Epithelial cell of proximal tubule (primary cell): Measurements from ENCODE around the gene RHNO1. TPM values are rescaled to one million over a fixed set of nuclear protein-coding genes. Genes with fewer than 3 reads are reported as not detected.

Experiments used
- DNase-seq: peaks from one replicate; pipeline ENCODE4 v3.0.0-alpha.2; 2011; ENCODE audit warnings: low read depth
- H3K4me3 ChIP-seq: 2 replicates; pipeline ENCODE4 v1.5.1; 2011; ENCODE audit warnings: low read depth, mild to moderate bottlenecking, low read length
- total RNA-seq: library from RNA; depleted of rRNA; stranded (reverse); fragments of >200 nt; gene quantifications from 2 replicates; pipeline ENCODE4 v1.2.3, GENCODE V29; 2015
- TF ChIP-seq, protein P1 (sequence below): conservative IDR thresholded peaks from 2 replicates; pipeline ENCODE4 v1.5.1; 2012; ENCODE audit warnings: low read depth, mild to moderate bottlenecking, low read length

RHNO1 gene
- total RNA-seq, 1 donor from 2014 or later, result 40.3 TPM

DNA sequence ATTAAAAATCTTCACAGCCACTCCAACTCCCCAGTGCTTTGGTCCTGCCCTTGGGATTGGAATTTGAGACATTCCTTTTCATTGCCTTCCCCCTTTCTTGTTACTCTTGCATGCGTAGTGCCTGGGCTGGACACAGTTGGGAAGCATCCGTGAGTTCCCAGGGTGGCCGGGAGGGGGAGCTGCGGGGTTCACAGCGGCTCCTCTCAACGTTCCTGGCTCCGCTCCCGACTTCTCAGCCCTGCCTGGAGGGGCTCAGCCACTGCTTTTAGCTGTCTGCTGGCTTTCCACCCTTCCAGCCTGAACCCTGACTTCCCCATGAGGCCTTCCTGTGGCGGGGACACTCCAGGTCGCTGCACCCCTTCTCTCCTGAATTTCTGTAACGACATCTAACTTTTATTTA is 23.4 kb upstream of the RHNO1 start:
- no peak for DNase-seq
- TF ChIP-seq, protein P1, sequence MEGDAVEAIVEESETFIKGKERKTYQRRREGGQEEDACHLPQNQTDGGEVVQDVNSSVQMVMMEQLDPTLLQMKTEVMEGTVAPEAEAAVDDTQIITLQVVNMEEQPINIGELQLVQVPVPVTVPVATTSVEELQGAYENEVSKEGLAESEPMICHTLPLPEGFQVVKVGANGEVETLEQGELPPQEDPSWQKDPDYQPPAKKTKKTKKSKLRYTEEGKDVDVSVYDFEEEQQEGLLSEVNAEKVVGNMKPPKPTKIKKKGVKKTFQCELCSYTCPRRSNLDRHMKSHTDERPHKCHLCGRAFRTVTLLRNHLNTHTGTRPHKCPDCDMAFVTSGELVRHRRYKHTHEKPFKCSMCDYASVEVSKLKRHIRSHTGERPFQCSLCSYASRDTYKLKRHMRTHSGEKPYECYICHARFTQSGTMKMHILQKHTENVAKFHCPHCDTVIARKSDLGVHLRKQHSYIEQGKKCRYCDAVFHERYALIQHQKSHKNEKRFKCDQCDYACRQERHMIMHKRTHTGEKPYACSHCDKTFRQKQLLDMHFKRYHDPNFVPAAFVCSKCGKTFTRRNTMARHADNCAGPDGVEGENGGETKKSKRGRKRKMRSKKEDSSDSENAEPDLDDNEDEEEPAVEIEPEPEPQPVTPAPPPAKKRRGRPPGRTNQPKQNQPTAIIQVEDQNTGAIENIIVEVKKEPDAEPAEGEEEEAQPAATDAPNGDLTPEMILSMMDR, result peak; percentile 92
- H3K4me3 ChIP-seq, result no peak overlapping the region

DNA sequence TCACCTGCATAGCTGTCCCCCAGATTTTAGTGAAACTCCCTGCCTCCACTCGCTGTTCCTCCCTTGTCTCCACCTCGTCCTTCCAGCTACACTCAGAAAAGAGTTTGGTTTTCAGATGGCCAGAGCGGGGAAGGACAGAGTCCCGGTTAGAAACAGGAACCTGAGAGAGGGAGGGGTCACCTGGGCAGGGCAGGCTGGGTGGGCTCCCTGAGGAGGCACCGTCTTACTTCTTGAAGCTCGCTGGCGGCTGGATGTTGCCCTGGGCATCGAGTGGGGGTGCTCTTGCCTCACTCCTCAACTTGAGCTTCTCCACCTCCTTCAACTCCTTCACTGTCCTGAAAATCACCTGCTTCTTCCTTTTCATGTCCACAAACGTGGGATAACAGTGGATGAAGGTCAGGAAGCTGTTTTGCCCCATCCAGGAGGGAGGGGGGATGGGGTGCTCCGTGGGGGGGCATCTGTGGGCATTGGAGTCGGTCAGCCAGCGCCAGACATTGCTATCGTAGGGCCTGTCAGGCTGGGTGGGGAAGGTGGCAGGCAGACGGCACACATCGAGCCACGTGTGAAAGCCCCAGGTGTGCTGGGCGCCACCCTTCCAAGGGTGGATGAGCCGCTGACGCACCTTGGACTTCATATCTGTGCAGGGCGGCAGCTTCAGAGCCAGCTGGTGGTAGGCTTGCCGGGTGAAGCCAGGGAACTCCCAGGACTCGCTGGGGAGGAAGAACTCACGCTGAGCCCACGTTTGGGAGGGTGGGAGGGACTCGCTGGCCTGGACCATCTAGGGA is 22.2 kb upstream of the RHNO1 start:
- H3K4me3 ChIP-seq, result no peak overlapping the region
- TF ChIP-seq, protein P1, result no peak
- no peak for DNase-seq

DNA sequence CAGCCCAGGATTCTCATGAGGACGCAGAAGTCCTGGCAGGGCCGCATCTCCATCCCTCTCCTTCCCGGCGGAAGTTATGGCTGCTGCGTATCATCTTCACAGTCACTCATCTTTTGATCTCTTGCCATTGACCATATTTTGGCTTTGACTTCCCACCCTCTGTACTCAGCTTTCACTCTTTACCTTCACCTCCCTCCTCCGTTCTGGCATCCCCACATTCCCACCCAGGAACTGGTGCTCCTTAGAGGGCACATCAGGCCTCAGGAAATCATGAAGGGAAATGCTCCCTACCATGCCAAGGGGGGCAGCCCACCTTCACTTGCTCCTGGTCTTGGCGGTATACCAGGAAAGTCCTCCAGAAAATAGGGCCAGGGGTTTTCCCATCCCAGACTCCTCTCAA is 21.5 kb upstream of the RHNO1 start:
- TF ChIP-seq, protein P1, result no peak
- H3K4me3 ChIP-seq, result no peak overlapping the region
- DNase-seq, result no peak

DNA sequence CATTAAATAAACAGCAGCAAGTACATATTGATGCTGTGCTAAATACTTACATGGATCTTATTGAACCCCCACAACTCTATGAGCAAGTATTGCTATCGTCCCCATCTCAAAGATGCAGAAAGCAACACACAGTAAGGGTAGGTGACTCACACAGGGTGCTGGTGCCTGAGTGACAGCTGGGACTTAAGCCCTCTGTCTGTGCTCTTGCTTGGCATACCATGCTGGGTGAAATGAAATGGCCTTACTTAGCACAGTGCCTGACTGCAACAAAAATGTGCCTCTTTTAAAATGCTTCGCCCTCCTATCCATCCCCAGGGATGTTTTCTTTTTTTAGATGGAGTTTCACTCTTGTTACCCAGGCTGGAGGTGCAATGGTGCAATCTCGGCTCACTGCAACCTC is 21.0 kb upstream of the RHNO1 start:
- no peak for DNase-seq
- TF ChIP-seq, protein P1, result no peak
- H3K4me3 ChIP-seq, result no peak overlapping the region

DNA sequence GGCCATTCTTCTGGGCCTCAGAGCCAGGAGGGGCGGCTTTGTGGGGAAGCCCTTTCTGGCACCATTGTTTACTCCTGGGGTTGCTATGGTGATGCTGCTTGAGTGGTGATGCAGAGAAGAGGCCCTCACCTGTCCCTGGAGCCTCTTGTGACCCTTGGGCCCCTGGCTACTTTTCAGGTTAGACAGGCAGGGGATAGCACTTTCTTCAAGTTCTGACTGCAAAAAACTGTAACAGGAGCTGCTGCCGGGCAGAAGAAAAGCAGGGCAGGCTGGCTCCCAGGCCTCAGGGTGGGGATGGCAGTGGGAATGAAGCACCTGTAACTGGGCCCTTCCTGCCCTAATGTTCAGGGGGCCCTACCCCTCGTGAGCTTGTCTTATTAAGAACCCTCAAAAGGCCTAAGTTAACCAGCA is 20.0 kb upstream of the RHNO1 start, which contains the start of gene TEX52:
TEX52 (minus strand) TSS at position 19 of the 411 bp plus-strand sequence; CDS start at position 6, 13 bp downstream.
- H3K4me3 ChIP-seq, result no peak within 1 kb of the TSS
- no peak for DNase-seq
- TF ChIP-seq, protein P1, result no peak

DNA sequence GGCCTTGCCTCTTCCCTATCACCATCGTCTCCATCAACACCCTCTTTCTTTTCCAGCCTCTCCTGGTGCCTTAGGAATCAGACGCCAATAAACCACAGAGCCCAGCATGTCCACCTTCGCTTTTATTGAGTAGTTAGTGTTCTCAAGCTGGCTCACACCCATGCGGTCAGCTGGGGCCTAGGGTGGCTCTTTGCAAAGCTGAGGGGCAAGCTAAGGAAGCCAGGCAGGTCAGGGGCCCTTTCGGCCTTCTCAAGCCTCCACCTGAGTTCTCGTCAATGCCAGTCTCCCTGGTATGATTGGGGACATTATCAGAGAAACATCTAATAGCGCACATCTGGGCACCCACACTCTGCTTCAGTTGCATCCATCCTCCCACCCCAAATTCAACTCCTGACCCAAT is 19.4 kb upstream of the RHNO1 start:
- TF ChIP-seq, protein P1, result no peak
- H3K4me3 ChIP-seq, result no peak overlapping the region
- no peak for DNase-seq

DNA sequence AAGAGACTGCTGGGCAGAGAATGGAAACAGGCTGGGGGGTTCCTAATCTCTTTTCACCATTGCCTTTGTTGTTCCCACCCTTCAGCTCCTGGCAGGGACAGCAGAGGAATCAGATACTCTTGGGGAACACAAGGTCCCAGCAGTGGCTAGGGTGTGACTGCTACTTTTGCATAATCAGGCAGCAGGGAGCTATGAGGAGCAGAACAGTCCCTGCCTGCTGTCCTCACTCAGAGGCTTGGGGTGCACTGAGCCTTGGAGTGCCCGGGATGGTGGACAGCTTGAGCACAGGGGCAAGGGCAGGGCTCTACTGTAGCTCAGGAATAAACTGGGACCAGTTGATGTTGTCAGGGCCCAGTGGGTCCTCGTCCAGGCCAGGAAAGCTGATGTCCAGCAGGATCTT is 18.7 kb upstream of the RHNO1 start:
- H3K4me3 ChIP-seq, result no peak overlapping the region
- TF ChIP-seq, protein P1, result no peak
- no peak for DNase-seq
